H1 (cell line): ENCODE results near the gene RBM20. TPM values are rescaled to one million over a fixed set of nuclear protein-coding genes. Genes with fewer than 3 reads are reported as not detected.

Experiments
- ATF2 ChIP-seq: IDR thresholded peaks from 2 replicates; pipeline ENCODE4 v1.6.1; 2012; ENCODE audit warnings: low read length, inconsistent platforms
- BCL11A ChIP-seq, 2 experiments: IDR thresholded peaks; one replicate each; pipeline ENCODE4 v1.6.1; 2011; ENCODE audit warnings: low read depth in 2 of 2, low read length in 2 of 2, mild to moderate bottlenecking in 2 of 2
- BRCA1 ChIP-seq: IDR thresholded peaks from 2 replicates; pipeline ENCODE4 v1.6.1; 2012; ENCODE audit warnings: low read depth, low read length, improper control_type of control experiment
- CHD7 ChIP-seq: fragments of 300-600 bp; sonication (generic); IDR thresholded peaks from 2 replicates; pipeline ENCODE4 v1.7.1; 2012; ENCODE audit warnings: low read length, moderate library complexity, mild to moderate bottlenecking, inconsistent platforms; ENCODE audit not compliant: insufficient replicate concordance
- EZH2 ChIP-seq: fragments of 200-600 bp; sonication (generic); IDR thresholded peaks from 2 replicates; pipeline ENCODE4 v1.7.1; 2012; ENCODE audit warnings: low read depth, mild to moderate bottlenecking, moderate library complexity, low read length, inconsistent platforms; ENCODE audit not compliant: severe bottlenecking
- FOSL1 ChIP-seq: IDR thresholded peaks from 2 replicates; pipeline ENCODE4 v1.6.1; 2011; ENCODE audit warnings: mild to moderate bottlenecking, low read depth, low read length, moderate library complexity; ENCODE audit not compliant: insufficient read depth
- POLR2AphosphoS5 ChIP-seq: IDR thresholded peaks from 2 replicates; pipeline ENCODE4 v1.6.1; 2011; ENCODE audit warnings: low read depth, low read length
- RXRA ChIP-seq: IDR thresholded peaks from 2 replicates; pipeline ENCODE4 v1.6.1; 2011; ENCODE audit warnings: low read depth, mild to moderate bottlenecking, low read length, moderate library complexity; ENCODE audit not compliant: insufficient read depth
- SUZ12 ChIP-seq: fragments of 200-600 bp; sonication (generic); IDR thresholded peaks from 2 replicates; pipeline ENCODE4 v1.6.1; 2012; ENCODE audit warnings: mild to moderate bottlenecking, inconsistent platforms, low read length, moderate library complexity, mixed read lengths
- polyA plus RNA-seq, 7 experiments: library from polyadenylated mRNA; depleted of rRNA in 3 of 7; stranded (reverse) in 5 of 7; unstranded in 2 of 7; fragments of >200 nt in 5 of 7; fragments of 200-250 nt in 2 of 7; gene quantifications; 1 replicate in 5 of 7; 2 replicates in 1 of 7; 4 replicates in 1 of 7; pipeline versions ENCODE4 v1.2.1 to v1.2.3, GENCODE V29; 2011 to 2013; ENCODE audit warnings: missing spikeins in 2 of 7, mixed read lengths in 2 of 7
- total RNA-seq: library from RNA; stranded (reverse); fragmentation: NEBNext Ultra II Directional; extraction: Animal tissue kit (Norgen Biotek cat#: 25700); gene quantifications from 2 replicates; pipeline ENCODE4 v1.2.1, GENCODE V29; 2021

The RBM20 gene
- total and polyA plus RNA-seq, 2 of the 8 experiments (the other 6 are each of a cell fraction or from before 2014, with no cell fraction given), result 0.05 to 0.63 TPM

- TF ChIP-seq CHD7 (no peak), BCL11A (IDR thresholded peaks at IDR 0.05; ENCODE audit: low read depth in 2 of 2, low read length in 2 of 2) (no peak), FOSL1 (no peak), EZH2 (no peak), BRCA1 (no peak), SUZ12 (no peak), POLR2AphosphoS5 (no peak), ATF2 (no peak), RXRA (no peak)
Measured at GRCh38 chr10:110840225-110840922, 196.2 kb downstream of the RBM20 start (continued).
